Vagina (tissue), 2 donors: ENCODE results near the gene WDR1. TPM values are rescaled to one million over a fixed set of nuclear protein-coding genes. Genes with fewer than 3 reads are reported as not detected.

Experiments used
- DNase-seq, 2 donors: peaks; one replicate each; pipeline ENCODE4 v3.0.0-alpha.2; 2017; ENCODE audit errors: extremely low spot score in 2 of 2
- H3K27ac ChIP-seq: fragments of 200-600 bp; sonication (generic); one replicate; pipeline ENCODE4 v1.5.1; 2019
- H3K27me3 ChIP-seq: fragments of 200-600 bp; sonication (generic); one replicate; pipeline ENCODE4 v1.5.1; 2019
- H3K36me3 ChIP-seq, 2 donors: fragments of 200-600 bp; sonication (generic); one replicate each; pipeline ENCODE4 v1.5.1; 2017 to 2019
- H3K4me1 ChIP-seq: fragments of 200-600 bp; sonication (generic); one replicate; pipeline ENCODE4 v1.5.1; 2019
- H3K4me3 ChIP-seq, 2 donors: fragments of 200-600 bp; sonication (generic); 1 replicate in 1 of 2; 2 replicates in 1 of 2; pipeline ENCODE4 v1.5.1; 2016 to 2019
- H3K9me3 ChIP-seq: fragments of 200-600 bp; sonication (generic); one replicate; pipeline ENCODE4 v1.5.1; 2019
- POLR2A ChIP-seq, 2 donors: fragments of 450-650 bp; IDR thresholded peaks; one replicate each; pipeline ENCODE4 v1.6.1; 2017; ENCODE audit warnings: antibody characterized with exemption in 2 of 2, mild to moderate bottlenecking in 2 of 2, moderate library complexity in 2 of 2
- POLR2AphosphoS5 ChIP-seq, 2 donors: sonication (generic); formaldehyde crosslinking; IDR thresholded peaks; one replicate each; pipeline ENCODE4 v1.9.0; 2017; ENCODE audit warnings: antibody characterized with exemption in 2 of 2, mild to moderate bottlenecking in 2 of 2, low read depth in 1 of 2; ENCODE audit not compliant: insufficient read depth in 1 of 2
- intact Hi-C: fragments of 100-400 bp; cut with DNase I; formaldehyde crosslinking; loops from one replicate; pipeline ENCODE4 v1.15.1; 2023
- total RNA-seq: library from RNA; depleted of rRNA; stranded (reverse); fragments of >200 nt; gene quantifications from one replicate; pipeline ENCODE4 v1.2.3, GENCODE V29; 2016
- TF ChIP-seq, protein P1 (sequence below), 3 experiments: fragments of 450-650 bp in 2 of 3; fragments of 200-600 bp in 1 of 3; sonication (generic) in 1 of 3; IDR thresholded peaks; one replicate each; pipeline ENCODE4 v1.5.1; 2017 to 2019; ENCODE audit warnings: antibody characterized with exemption in 3 of 3, mild to moderate bottlenecking in 2 of 3, moderate library complexity in 2 of 3

Gene WDR1
- total RNA-seq, 1 donor from 2014 or later, result 159 TPM

DNA sequence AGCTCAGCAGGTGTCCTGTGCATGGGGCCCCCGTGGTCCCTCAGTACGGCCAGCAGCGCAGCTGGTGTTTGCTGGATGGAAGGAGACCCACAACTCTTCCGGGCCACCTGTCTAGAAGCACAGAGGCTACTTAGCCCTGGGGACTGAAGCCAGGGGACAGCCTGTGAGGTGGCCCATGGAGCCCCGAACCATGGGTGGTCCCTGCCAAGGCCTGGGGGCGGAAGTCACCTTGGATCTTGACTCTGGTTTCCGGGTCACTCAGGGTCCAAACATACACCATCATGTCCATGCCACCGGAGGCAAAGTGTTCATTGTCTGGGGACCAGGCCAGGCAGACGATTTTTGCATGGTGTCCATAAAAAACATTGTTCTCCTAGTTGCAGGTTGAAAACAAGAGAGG, 39.5 kb downstream of the WDR1 start:
- DNase-seq, result no peak
- H3K36me3 ChIP-seq, result peaks cover 8 to 88% of the 10 kb centered on the region in 2 donors
- intact Hi-C loops, result no loop called here
- H3K9me3 ChIP-seq, result no peaks in the 10 kb centered on the region
- no peaks in the 10 kb centered on the region for H3K27me3 ChIP-seq
- no peaks in the 10 kb centered on the region for H3K4me1 ChIP-seq
- H3K27ac ChIP-seq, result no peak overlapping the region
- no peak overlapping the region for H3K4me3 ChIP-seq
- TF ChIP-seq POLR2AphosphoS5 (IDR thresholded peaks at IDR 0.05; ENCODE audit: insufficient read depth in 1 of 2, low read depth in 1 of 2) (no peak), POLR2A (IDR thresholded peaks at IDR 0.05) (no peak)
- TF ChIP-seq, protein P1, sequence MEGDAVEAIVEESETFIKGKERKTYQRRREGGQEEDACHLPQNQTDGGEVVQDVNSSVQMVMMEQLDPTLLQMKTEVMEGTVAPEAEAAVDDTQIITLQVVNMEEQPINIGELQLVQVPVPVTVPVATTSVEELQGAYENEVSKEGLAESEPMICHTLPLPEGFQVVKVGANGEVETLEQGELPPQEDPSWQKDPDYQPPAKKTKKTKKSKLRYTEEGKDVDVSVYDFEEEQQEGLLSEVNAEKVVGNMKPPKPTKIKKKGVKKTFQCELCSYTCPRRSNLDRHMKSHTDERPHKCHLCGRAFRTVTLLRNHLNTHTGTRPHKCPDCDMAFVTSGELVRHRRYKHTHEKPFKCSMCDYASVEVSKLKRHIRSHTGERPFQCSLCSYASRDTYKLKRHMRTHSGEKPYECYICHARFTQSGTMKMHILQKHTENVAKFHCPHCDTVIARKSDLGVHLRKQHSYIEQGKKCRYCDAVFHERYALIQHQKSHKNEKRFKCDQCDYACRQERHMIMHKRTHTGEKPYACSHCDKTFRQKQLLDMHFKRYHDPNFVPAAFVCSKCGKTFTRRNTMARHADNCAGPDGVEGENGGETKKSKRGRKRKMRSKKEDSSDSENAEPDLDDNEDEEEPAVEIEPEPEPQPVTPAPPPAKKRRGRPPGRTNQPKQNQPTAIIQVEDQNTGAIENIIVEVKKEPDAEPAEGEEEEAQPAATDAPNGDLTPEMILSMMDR (IDR thresholded peaks at IDR 0.05), result no peak

DNA sequence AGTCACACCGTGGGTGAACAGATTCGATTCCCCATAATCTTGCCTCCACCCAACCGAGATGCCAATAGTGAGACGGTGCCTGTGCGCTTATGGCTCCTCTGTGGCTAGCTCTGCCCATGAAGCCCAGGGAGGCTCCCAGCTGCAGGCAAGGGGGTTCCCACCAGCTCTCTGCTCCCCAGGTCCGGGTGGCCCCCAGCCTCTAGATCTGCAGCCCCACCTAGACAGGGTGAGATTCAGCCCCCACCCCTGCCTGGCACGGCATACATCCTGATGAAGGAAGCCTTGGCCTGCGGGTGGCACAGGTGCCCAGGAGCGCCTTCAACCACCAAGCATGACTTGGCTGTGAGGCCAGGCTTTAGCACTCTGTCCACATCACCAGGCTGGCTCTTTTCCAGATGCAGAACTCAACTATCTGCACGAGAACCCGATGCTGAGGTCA, 40.6 kb downstream of the WDR1 start:
- no peak for TF ChIP-seq POLR2A (IDR thresholded peaks at IDR 0.05)
- TF ChIP-seq, protein P1 (IDR thresholded peaks at IDR 0.05), result no peak
- peak in 1 of 2 donors; percentile 28 for TF ChIP-seq POLR2AphosphoS5 (IDR thresholded peaks at IDR 0.05; ENCODE audit: insufficient read depth in 1 of 2, low read depth in 1 of 2)
- Histone ChIP-seq H3K36me3 (peaks cover 8 to 77% of the 10 kb centered on the region in 2 donors), H3K27me3 (no peaks in the 10 kb centered on the region), H3K4me1 (no peaks in the 10 kb centered on the region), H3K4me3 (no peak overlapping the region), H3K9me3 (no peaks in the 10 kb centered on the region), H3K27ac (no peak overlapping the region)
- no peak for DNase-seq
- intact Hi-C loops, result no loop called here

- no peaks in the 10 kb centered on the region for H3K4me1 ChIP-seq
- no peak for DNase-seq
- H3K36me3 ChIP-seq, result peaks cover 8 to 70% of the 10 kb centered on the region in 2 donors
- no peak for TF ChIP-seq POLR2A (IDR thresholded peaks at IDR 0.05)
- TF ChIP-seq POLR2AphosphoS5 (IDR thresholded peaks at IDR 0.05; ENCODE audit: insufficient read depth in 1 of 2, low read depth in 1 of 2), result no peak
- TF ChIP-seq, protein P1 (IDR thresholded peaks at IDR 0.05), result no peak
- no peak overlapping the region for H3K4me3 ChIP-seq
- H3K9me3 ChIP-seq, result no peaks in the 10 kb centered on the region
- no peak overlapping the region for H3K27ac ChIP-seq
- intact Hi-C loops, result no loop called here
- no peaks in the 10 kb centered on the region for H3K27me3 ChIP-seq
These were observed 41.3 kb downstream of the WDR1 start for GRCh38 chr4:10075158-10075863.

GRCh38 chr4:10074767-10075105, 41.9 kb downstream of the WDR1 start:
- H3K27ac ChIP-seq, result no peak overlapping the region
- no peak for DNase-seq
- no peak for TF ChIP-seq POLR2AphosphoS5 (IDR thresholded peaks at IDR 0.05; ENCODE audit: insufficient read depth in 1 of 2, low read depth in 1 of 2)
- TF ChIP-seq, protein P1 (IDR thresholded peaks at IDR 0.05), result no peak
- no peak for TF ChIP-seq POLR2A (IDR thresholded peaks at IDR 0.05)
- no peaks in the 10 kb centered on the region for H3K4me1 ChIP-seq
- no peak overlapping the region for H3K4me3 ChIP-seq
- intact Hi-C loops, result no loop called here
- peaks cover 7 to 64% of the 10 kb centered on the region in 2 donors for H3K36me3 ChIP-seq
- no peaks in the 10 kb centered on the region for H3K9me3 ChIP-seq
- H3K27me3 ChIP-seq, result no peaks in the 10 kb centered on the region

DNA sequence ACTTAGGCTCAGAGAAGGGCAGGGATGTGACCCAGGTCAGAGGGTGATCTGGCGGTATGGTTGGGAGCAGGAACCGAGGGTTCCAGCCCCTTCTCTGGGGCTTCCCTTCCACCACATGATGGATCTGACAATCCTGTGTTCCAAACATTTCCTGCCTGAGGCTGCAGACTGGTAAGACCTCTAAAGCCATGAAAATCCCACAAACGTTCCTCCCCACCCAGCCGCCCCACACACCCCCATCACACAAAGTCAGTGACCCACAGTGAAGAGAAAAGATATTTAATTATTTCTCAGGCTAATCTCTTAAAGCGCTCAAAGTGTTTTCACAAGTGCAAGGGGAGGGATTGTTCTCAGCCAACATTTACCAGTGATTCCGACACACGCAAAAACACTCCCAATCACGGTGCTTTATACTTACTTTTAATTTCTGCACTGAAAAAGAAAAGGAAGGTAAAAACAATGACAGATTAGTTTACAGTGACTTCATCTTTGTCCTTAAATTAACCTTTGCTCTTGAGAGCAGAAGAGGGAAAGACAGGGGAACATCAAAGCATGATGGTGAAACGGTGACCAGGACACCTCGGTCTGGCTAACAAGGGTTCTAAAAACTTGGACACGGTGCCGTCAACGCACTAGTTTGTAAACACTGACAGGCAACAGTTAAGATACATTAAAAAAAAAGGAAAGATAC, 42.4 kb downstream of the WDR1 start:
- H3K4me1 ChIP-seq, result no peaks in the 10 kb centered on the region
- no peak overlapping the region for H3K4me3 ChIP-seq
- no peaks in the 10 kb centered on the region for H3K27me3 ChIP-seq
- peaks cover 5 to 62% of the 10 kb centered on the region in 2 donors for H3K36me3 ChIP-seq
- H3K9me3 ChIP-seq, result no peaks in the 10 kb centered on the region
- DNase-seq, result no peak
- no peak overlapping the region for H3K27ac ChIP-seq
- intact Hi-C loops, result no loop called here
- TF ChIP-seq, protein P1 (IDR thresholded peaks at IDR 0.05), result no peak
- TF ChIP-seq POLR2A (IDR thresholded peaks at IDR 0.05) (no peak), POLR2AphosphoS5 (IDR thresholded peaks at IDR 0.05; ENCODE audit: insufficient read depth in 1 of 2, low read depth in 1 of 2) (no peak)
